A549 (cell line): Measurements from ENCODE around the gene LEMD1. TPM values are rescaled to one million over a fixed set of nuclear protein-coding genes. Genes with fewer than 3 reads are reported as not detected.

ENCODE experiments used
- ATAC-seq, 2 experiments: fragments of 200-7000 bp in 1 of 2; fragments of >200 bp in 1 of 2; cut with Nextera tagmentation in 1 of 2; cut with Tn5 transposase in 1 of 2; 3 replicates each; pipeline versions ENCODE4 v1.8.0 to v1.9.1; 2018 to 2020; ENCODE audit warnings: mild to moderate bottlenecking in 1 of 2, moderate library complexity in 1 of 2
- CTCF ChIA-PET: fragments of 300-600 bp; sonication (Branson Sonifier 250); formaldehyde crosslinking; extraction: SDS; loops from one replicate; lab custom pipeline; 2021; ENCODE audit warnings: antibody characterized with exemption, inconsistent platforms; lab: Yijun Ruan, JAX
- POLR2A ChIA-PET: fragments of 350-600 bp; formaldehyde crosslinking; extraction: SDS; loops from one replicate; lab custom pipeline; 2021; ENCODE audit warnings: antibody characterized with exemption, inconsistent platforms; lab: Yijun Ruan, JAX
- DNase-seq, 2 experiments: peaks; one replicate each; pipeline versions ENCODE4 v3.0.0 to v3.0.0-alpha.2; 2011 to 2016; ENCODE audit warnings: low read depth in 1 of 2, low spot score in 1 of 2
- FAIRE-seq: peaks from 2 replicates; lab custom pipeline; 2011; peaks lifted over from hg19 to GRCh38; lab: Jason Lieb, UNC
- H3K27ac ChIP-seq, 2 experiments: fragments of >200 bp; sonication (Bioruptor Twin); formaldehyde crosslinking; 3 replicates each; pipeline ENCODE4 v1.5.1; 2016 to 2017
- H3K4me1 ChIP-seq: fragments of >200 bp; sonication (Bioruptor Twin); formaldehyde crosslinking; 3 replicates; pipeline ENCODE4 v1.6.1; 2016
- H3K4me2 ChIP-seq: fragments of >200 bp; sonication (Bioruptor Twin); formaldehyde crosslinking; 3 replicates; pipeline ENCODE4 v1.6.1; 2016
- H3K4me3 ChIP-seq: fragments of >200 bp; sonication (Bioruptor Twin); formaldehyde crosslinking; 3 replicates; pipeline ENCODE4 v1.5.1; 2016
- H3K9me3 ChIP-seq: fragments of >200 bp; sonication (Bioruptor Twin); formaldehyde crosslinking; 3 replicates; pipeline ENCODE4 v1.6.1; 2016
- BHLHE40 ChIP-seq: IDR thresholded peaks from 2 replicates; pipeline ENCODE4 v1.6.1; 2012; ENCODE audit warnings: low read depth, low read length, inconsistent platforms
- CHD2 ChIP-seq: fragments of 150-350 bp; IDR thresholded peaks from 2 replicates; pipeline ENCODE4 v1.6.1; 2014; ENCODE audit warnings: low read length; ENCODE audit not compliant: partially characterized antibody
- CHD4 ChIP-seq: fragments of 200-600 bp; sonication (generic); IDR thresholded peaks from 2 replicates; pipeline ENCODE4 v1.6.1; 2016; ENCODE audit warnings: antibody characterized with exemption, mild to moderate bottlenecking, borderline replicate concordance
- EHMT2 ChIP-seq: fragments of 200-600 bp; sonication (generic); IDR thresholded peaks from 2 replicates; pipeline ENCODE4 v1.6.1; 2016; ENCODE audit warnings: antibody characterized with exemption, low read depth, mild to moderate bottlenecking, moderate library complexity
- HOXB13 ChIP-seq: fragments of 250-450 bp; sonication (Bioruptor Pico); IDR thresholded peaks from 2 replicates; pipeline ENCODE4 v1.5.0; 2020; ENCODE audit warnings: low read depth, mild to moderate bottlenecking, moderate library complexity
- JUNB ChIP-seq: fragments of >200 bp; sonication (Bioruptor Twin); formaldehyde crosslinking; IDR thresholded peaks from 2 replicates; pipeline ENCODE4 v1.6.1; 2016
- KDM5A ChIP-seq: fragments of 200-600 bp; sonication (generic); IDR thresholded peaks from 2 replicates; pipeline ENCODE4 v1.6.1; 2016; ENCODE audit warnings: antibody characterized with exemption, mild to moderate bottlenecking
- MAFK ChIP-seq: fragments of 450-650 bp; IDR thresholded peaks from 2 replicates; pipeline ENCODE4 v1.6.1; 2014; ENCODE audit not compliant: partially characterized antibody
- NR3C1 ChIP-seq: fragments of >200 bp; sonication (Bioruptor Twin); formaldehyde crosslinking; IDR thresholded peaks from 3 replicates; pipeline ENCODE4 v1.6.1; 2017
- POLR2A ChIP-seq: IDR thresholded peaks from 2 replicates; pipeline ENCODE4 v1.6.1; 2012; ENCODE audit warnings: mild to moderate bottlenecking, low read length
- RAD21 ChIP-seq, 2 experiments: fragments of >200 bp in 1 of 2; sonication (Bioruptor Twin) in 1 of 2; formaldehyde crosslinking in 1 of 2; IDR thresholded peaks in 1 of 2; conservative IDR thresholded peaks in 1 of 2; 2 replicates in 1 of 2; 3 replicates in 1 of 2; pipeline ENCODE4 v1.6.1; 2012 to 2018; ENCODE audit warnings: inconsistent platforms in 1 of 2
- RARB ChIP-seq: fragments of 250-450 bp; sonication (Bioruptor Pico); IDR thresholded peaks from 2 replicates; pipeline ENCODE4 v1.8.0; 2021; ENCODE audit warnings: mild to moderate bottlenecking, moderate library complexity
- RNF2 ChIP-seq: fragments of 200-600 bp; sonication (generic); IDR thresholded peaks from 2 replicates; pipeline ENCODE4 v1.6.1; 2016; ENCODE audit warnings: low read depth, mild to moderate bottlenecking, antibody characterized with exemption, moderate library complexity, borderline replicate concordance
- SMC3 ChIP-seq: fragments of >200 bp; sonication (Bioruptor Twin); formaldehyde crosslinking; IDR thresholded peaks from 3 replicates; pipeline ENCODE4 v1.6.1; 2018; ENCODE audit warnings: inconsistent platforms
- SREBF2 ChIP-seq: fragments of 450-650 bp; IDR thresholded peaks from 2 replicates; pipeline ENCODE4 v1.6.1; 2014; ENCODE audit warnings: mild to moderate bottlenecking, moderate library complexity
- TP53 ChIP-seq: fragments of 250-450 bp; sonication (Bioruptor Pico); IDR thresholded peaks from 2 replicates; pipeline ENCODE4 v1.5.0; 2021; ENCODE audit warnings: mild to moderate bottlenecking, moderate library complexity
- WGBS: methylation state at CpG from one replicate; pipeline ENCODE4 v1.1.6; 2017; ENCODE audit errors: missing lambda C conversion rate; 5-methylcytosine and 5-hydroxymethylcytosine counted together
- polyA plus RNA-seq, 4 experiments: library from polyadenylated mRNA; depleted of rRNA in 3 of 4; stranded (reverse); fragments of >200 nt; fragmentation: RNase III in 1 of 4; extraction: RNeasy Plus Mini Kit Qiagen cat#74134 plus additional on column Dnase treatment in 1 of 4; gene quantifications; 2 replicates in 3 of 4; 3 replicates in 1 of 4; pipeline ENCODE4 v1.2.3, GENCODE V29; 2011 to 2017
- TF ChIP-seq, protein P1 (sequence below): fragments of >200 bp; sonication (Bioruptor Twin); formaldehyde crosslinking; IDR thresholded peaks from 3 replicates; pipeline ENCODE4 v1.6.1; 2016
- TF ChIP-seq, protein P2 (sequence below): IDR thresholded peaks from 2 replicates; pipeline ENCODE4 v1.6.1; 2012; ENCODE audit warnings: low read depth, borderline replicate concordance
- TF ChIP-seq, protein P3 (sequence below): fragments of 200-600 bp; sonication (generic); IDR thresholded peaks from 2 replicates; pipeline ENCODE4 v1.6.1; 2016; ENCODE audit warnings: antibody characterized with exemption, mild to moderate bottlenecking, moderate library complexity
- TF ChIP-seq, protein P4 (sequence below): fragments of 250-450 bp; sonication (Bioruptor Pico); IDR thresholded peaks from 2 replicates; pipeline ENCODE4 v1.5.0; 2021; ENCODE audit warnings: mild to moderate bottlenecking, moderate library complexity, borderline replicate concordance
- TF ChIP-seq, protein P5 (sequence below): fragments of >200 bp; sonication (Bioruptor Twin); formaldehyde crosslinking; IDR thresholded peaks from 3 replicates; pipeline ENCODE4 v1.5.1; 2016
- TF ChIP-seq, protein P6 (sequence below): IDR thresholded peaks from 2 replicates; pipeline ENCODE4 v1.6.1; 2012
- TF ChIP-seq, protein P7 (sequence below): IDR thresholded peaks from 2 replicates; pipeline ENCODE4 v1.6.1; 2012

The LEMD1 gene
- polyA plus RNA-seq, 2 of the 4 experiments (the other 2 are of a cell fraction) = 0.14 to 0.18 TPM

DNA sequence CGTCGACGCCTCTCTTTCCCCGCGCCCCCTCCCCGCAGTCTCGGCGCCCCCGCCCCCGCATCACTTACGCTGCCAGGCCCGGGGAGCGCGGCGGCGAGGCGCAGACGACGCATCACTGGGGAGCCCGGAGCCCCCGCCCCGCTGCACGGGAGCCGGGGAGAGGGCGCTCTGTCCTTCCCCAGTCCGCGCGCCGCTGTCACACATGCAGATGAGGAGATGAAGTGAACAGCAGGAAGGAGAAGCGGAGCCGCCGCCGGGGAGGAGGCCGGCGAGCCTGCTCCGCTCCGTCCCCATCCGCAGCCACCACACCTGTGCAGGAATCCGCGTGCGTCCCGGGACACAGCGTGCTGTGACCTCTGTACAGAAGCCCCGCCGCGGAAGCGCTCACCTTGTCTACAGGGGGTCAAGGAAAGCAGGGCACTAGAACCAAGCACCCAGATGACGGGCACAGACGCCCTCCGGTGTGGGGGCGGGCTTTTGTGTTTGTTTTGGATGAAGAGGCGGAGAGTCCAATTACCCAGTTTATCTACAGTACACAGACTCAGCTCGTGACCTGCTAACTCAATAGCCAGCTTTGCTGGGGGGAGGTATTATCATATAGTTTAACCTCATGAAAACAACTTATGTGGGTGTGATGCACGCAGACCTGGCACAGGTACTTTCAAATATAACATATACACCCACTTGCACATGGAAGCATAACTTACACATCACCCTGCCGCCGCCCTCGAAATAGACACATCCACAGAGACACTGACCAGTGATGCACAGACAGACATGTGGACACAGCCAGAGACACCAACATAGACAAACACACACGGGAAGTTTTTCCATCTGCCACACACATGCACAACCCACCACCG lies 77.6 kb downstream of the LEMD1 start:
- FAIRE-seq (no peak), ATAC-seq (peak; percentile 41 to 65), DNase-seq (no peak)
- H3K4me1 ChIP-seq = peaks cover 14% of the 10 kb centered on the region; the same call in 2 of the 3 replicates
- peak overlapping the region; percentile 100 for H3K4me2 ChIP-seq
- TF ChIP-seq NR3C1 (no peak), RAD21 (conservative IDR thresholded peaks at IDR 0.05 in 1 of 2, IDR thresholded peaks at IDR 0.05 in 1 of 2) (no peak), SREBF2 (no peak), CHD4 (no peak), CHD2 (no peak), MAFK (no peak), BHLHE40 (no peak), RNF2 (no peak), SMC3 (no peak), EHMT2 (no peak)
- TF ChIP-seq, protein P1, sequence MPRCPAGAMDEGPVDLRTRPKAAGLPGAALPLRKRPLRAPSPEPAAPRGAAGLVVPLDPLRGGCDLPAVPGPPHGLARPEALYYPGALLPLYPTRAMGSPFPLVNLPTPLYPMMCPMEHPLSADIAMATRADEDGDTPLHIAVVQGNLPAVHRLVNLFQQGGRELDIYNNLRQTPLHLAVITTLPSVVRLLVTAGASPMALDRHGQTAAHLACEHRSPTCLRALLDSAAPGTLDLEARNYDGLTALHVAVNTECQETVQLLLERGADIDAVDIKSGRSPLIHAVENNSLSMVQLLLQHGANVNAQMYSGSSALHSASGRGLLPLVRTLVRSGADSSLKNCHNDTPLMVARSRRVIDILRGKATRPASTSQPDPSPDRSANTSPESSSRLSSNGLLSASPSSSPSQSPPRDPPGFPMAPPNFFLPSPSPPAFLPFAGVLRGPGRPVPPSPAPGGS = no peak
- TF ChIP-seq, protein P2, sequence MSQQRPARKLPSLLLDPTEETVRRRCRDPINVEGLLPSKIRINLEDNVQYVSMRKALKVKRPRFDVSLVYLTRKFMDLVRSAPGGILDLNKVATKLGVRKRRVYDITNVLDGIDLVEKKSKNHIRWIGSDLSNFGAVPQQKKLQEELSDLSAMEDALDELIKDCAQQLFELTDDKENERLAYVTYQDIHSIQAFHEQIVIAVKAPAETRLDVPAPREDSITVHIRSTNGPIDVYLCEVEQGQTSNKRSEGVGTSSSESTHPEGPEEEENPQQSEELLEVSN = no peak
- TF ChIP-seq, protein P3, sequence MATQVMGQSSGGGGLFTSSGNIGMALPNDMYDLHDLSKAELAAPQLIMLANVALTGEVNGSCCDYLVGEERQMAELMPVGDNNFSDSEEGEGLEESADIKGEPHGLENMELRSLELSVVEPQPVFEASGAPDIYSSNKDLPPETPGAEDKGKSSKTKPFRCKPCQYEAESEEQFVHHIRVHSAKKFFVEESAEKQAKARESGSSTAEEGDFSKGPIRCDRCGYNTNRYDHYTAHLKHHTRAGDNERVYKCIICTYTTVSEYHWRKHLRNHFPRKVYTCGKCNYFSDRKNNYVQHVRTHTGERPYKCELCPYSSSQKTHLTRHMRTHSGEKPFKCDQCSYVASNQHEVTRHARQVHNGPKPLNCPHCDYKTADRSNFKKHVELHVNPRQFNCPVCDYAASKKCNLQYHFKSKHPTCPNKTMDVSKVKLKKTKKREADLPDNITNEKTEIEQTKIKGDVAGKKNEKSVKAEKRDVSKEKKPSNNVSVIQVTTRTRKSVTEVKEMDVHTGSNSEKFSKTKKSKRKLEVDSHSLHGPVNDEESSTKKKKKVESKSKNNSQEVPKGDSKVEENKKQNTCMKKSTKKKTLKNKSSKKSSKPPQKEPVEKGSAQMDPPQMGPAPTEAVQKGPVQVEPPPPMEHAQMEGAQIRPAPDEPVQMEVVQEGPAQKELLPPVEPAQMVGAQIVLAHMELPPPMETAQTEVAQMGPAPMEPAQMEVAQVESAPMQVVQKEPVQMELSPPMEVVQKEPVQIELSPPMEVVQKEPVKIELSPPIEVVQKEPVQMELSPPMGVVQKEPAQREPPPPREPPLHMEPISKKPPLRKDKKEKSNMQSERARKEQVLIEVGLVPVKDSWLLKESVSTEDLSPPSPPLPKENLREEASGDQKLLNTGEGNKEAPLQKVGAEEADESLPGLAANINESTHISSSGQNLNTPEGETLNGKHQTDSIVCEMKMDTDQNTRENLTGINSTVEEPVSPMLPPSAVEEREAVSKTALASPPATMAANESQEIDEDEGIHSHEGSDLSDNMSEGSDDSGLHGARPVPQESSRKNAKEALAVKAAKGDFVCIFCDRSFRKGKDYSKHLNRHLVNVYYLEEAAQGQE = no peak
- POLR2A ChIA-PET = no interaction called here
- peak overlapping the region; percentile 64 to 86; a peak in 5 of 6 replicates for H3K27ac ChIP-seq
- 32% methylated on average over 43 of the region's 59 CpGs for WGBS
- CTCF ChIA-PET = interaction anchor here (0.6 to 67.1 kb wide), 14 partner anchors 8 to 427 kb away, joined by 3 to 3627 read pairs (median 4); partner anchors contain the start of genes KLHDC8A and NUAK2
- no peaks in the 10 kb centered on the region for H3K9me3 ChIP-seq
- peak overlapping the region; percentile 66 for H3K4me3 ChIP-seq

DNA sequence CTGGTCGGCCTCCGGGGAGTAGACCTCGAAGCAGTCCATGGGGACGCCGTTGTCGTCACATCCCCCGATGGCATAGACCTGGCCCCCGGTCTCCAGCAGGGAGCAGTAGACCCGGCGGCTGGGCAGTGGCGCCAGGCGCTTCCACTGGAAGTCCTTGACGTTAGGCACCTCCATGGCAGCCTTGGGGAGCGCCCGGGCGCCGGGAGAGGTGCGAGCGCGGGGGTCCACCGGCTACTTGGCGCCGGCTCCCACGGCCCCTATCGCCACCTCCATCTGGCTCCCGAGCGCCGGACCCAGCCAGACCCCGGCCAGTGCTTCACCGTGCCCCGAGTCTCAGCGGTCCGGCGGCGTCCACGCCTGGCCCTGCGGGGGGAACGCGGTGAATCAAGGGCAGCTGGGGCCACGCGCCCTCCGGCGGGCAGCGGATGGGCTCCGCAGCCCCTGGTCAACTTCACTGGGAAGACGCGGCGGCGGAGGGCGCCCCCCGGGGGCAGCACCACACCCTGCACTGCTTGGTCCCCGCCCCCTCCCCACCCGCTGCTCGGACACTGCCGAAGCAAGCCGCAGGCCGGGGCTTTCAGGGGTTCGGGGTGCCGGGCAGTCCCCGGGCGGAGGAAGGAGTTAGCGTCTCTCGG lies 78.3 kb downstream of the LEMD1 start:
- WGBS = 0% methylated on average over 2 of the region's 63 CpGs
- Histone ChIP-seq H3K9me3 (no peaks in the 10 kb centered on the region), H3K4me2 (peak overlapping the region; percentile 100), H3K4me1 (peaks cover 14% of the 10 kb centered on the region; the same call in 2 of the 3 replicates), H3K4me3 (peak overlapping the region; percentile 66), H3K27ac (peak overlapping the region; percentile 64 to 86)
- ChIA-PET CTCF (interaction anchor here (1.3 to 67.1 kb wide), 6 partner anchors 11 to 182 kb away, joined by 3 to 3627 read pairs (median 12); partner anchors contain the start of gene NUAK2), POLR2A (no interaction called here)
- peak; percentile 89 to 94 for ATAC-seq
- DNase-seq = peak; percentile 69 to 73
- FAIRE-seq = no peak
- TF ChIP-seq RARB (CRISPR knock-in tag) (no peak), POLR2A (no peak), RAD21 (conservative IDR thresholded peaks at IDR 0.05 in 1 of 2, IDR thresholded peaks at IDR 0.05 in 1 of 2) (peak; percentile 9 to 13; a peak in 1 of 5 replicates), HOXB13 (CRISPR knock-in tag) (0 out of 2 replicates have a peak, but pooled peaks have one; percentile 41), JUNB (no peak), KDM5A (no peak), SMC3 (peak; percentile 23; the same call in 1 of the 3 replicates), TP53 (no peak)
- TF ChIP-seq, protein P4, sequence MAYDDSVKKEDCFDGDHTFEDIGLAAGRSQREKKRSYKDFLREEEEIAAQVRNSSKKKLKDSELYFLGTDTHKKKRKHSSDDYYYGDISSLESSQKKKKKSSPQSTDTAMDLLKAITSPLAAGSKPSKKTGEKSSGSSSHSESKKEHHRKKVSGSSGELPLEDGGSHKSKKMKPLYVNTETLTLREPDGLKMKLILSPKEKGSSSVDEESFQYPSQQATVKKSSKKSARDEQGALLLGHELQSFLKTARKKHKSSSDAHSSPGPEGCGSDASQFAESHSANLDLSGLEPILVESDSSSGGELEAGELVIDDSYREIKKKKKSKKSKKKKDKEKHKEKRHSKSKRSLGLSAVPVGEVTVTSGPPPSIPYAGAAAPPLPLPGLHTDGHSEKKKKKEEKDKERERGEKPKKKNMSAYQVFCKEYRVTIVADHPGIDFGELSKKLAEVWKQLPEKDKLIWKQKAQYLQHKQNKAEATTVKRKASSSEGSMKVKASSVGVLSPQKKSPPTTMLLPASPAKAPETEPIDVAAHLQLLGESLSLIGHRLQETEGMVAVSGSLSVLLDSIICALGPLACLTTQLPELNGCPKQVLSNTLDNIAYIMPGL (CRISPR knock-in tag) = peak; percentile 58; the same call in 1 of the 2 replicates
- TF ChIP-seq, protein P5, sequence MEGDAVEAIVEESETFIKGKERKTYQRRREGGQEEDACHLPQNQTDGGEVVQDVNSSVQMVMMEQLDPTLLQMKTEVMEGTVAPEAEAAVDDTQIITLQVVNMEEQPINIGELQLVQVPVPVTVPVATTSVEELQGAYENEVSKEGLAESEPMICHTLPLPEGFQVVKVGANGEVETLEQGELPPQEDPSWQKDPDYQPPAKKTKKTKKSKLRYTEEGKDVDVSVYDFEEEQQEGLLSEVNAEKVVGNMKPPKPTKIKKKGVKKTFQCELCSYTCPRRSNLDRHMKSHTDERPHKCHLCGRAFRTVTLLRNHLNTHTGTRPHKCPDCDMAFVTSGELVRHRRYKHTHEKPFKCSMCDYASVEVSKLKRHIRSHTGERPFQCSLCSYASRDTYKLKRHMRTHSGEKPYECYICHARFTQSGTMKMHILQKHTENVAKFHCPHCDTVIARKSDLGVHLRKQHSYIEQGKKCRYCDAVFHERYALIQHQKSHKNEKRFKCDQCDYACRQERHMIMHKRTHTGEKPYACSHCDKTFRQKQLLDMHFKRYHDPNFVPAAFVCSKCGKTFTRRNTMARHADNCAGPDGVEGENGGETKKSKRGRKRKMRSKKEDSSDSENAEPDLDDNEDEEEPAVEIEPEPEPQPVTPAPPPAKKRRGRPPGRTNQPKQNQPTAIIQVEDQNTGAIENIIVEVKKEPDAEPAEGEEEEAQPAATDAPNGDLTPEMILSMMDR = peak; percentile 38
- TF ChIP-seq, protein P6, sequence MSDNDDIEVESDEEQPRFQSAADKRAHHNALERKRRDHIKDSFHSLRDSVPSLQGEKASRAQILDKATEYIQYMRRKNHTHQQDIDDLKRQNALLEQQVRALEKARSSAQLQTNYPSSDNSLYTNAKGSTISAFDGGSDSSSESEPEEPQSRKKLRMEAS = peak; percentile 66; the same call in 1 of the 2 replicates
- TF ChIP-seq, protein P7, sequence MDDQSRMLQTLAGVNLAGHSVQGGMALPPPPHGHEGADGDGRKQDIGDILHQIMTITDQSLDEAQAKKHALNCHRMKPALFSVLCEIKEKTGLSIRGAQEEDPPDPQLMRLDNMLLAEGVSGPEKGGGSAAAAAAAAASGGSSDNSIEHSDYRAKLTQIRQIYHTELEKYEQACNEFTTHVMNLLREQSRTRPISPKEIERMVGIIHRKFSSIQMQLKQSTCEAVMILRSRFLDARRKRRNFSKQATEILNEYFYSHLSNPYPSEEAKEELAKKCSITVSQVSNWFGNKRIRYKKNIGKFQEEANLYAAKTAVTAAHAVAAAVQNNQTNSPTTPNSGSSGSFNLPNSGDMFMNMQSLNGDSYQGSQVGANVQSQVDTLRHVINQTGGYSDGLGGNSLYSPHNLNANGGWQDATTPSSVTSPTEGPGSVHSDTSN = no peak
